Jurkat, Clone E6-1 (cell line): ENCODE data around the gene EXOC6.
"Not testable (repeated sequence)": the region's sequence is repeated elsewhere in the genome, so short reads cannot be mapped to it uniquely, and the experiment has no call there.

Source experiments
- DNase-seq: peaks from one replicate; pipeline ENCODE4 v3.0.0-alpha.2; 2011; ENCODE audit warnings: low read depth, low spot score
- H3K4me3 ChIP-seq: 2 replicates; pipeline ENCODE4 v1.5.1; 2011; ENCODE audit warnings: mild to moderate bottlenecking, low read length, control low read depth, moderate library complexity

Gene EXOC6

DNA sequence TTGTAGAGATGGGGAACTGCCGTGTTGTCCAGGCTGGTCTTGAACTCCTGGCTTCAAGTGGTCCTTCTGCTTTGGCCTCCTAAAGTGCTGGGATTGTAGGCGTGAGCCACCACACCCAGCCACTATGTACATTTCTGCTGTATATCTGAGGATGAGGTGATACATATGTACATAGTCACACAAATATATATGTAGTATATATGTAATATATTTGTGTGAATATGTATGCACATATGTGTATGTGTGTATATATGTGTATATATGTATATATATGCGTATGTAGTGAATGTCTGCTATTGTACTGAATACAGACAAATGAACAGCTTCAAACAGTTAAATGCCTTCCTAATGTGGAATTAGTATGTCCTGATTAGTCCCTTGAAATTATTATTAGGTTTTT is 70.3 kb downstream of the EXOC6 start:
- DNase-seq: no peak
- no peak overlapping the region for H3K4me3 ChIP-seq

DNA sequence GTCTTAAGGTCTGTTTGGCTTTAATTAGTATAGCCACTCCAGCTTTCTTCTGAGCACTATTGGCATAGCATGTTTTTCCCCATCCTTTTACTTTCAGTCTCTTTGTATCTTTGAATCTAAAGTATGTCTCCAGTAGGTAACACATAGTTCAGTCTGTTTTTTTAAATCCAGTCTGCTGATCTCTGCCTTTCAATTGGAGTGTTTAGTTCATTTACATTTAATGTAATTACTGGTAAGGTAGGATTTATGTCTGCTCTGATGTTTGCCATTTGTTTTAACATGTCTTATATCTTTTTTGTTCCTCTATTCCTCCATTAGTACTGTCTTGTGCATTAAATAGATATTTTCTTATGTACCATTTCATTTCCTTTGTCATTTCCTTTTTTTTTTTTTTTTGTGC is 72.5 kb downstream of the EXOC6 start:
- DNase-seq: no peak
- H3K4me3 ChIP-seq: no peak overlapping the region

DNA sequence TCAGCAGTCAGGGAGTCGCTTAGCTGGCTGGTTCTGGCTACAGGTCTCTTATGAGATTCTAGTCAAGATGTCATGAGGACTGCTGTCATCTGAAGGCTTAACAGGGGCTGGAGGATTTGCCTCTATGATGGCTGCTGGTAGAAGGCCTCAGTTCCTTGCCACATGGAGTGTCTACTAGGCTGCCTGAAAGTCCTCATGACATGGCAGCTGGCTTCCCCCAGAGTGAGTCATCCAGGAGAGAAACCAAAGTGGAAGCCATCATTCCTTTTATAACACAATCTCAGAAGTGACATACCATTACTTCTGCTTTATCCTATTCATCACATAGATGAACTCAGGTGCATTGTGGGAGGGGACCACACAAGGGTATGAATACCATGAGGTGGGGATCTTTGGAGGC is 75.1 kb downstream of the EXOC6 start:
- no peak for DNase-seq
- H3K4me3 ChIP-seq: no peak overlapping the region

DNA sequence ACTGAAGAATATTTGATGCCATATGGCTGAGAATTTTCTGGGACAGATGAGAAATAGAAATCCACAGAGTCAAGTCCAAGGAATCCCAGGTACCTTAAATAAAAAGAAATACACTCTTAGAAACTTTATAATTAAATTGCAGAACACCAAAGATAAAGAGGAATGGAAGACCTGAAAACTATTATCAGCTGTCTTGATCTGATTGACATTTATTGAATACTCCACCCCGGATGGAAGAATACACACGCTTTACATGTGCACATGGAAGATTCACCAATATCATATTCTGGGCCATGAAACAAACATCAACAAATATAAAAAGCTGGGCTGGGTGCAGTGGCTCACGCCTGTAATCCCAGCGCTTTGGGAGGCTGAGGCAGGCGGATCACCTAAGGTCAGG is 81.6 kb downstream of the EXOC6 start:
- DNase-seq: no peak

DNA sequence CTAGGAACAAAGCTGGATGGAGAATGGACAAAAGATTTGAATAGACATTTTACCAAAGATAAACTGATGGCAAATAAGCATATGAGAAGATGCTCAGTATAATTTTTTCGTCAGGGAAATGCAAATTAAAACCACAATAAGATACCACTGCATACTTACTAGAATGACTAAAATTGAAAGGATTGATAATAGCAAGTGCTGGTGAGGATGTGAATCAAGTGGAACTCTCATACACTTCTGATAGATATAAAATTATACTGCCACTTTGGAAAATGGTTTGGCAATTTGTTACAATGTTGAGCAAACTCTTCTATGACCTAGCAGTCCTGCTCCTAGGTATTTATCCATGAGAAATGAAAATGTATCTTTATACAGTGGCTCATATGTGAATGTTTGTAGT is 83.3 kb downstream of the EXOC6 start:
- DNase-seq: no peak
- no peak overlapping the region for H3K4me3 ChIP-seq

More for the DNA sequence above, 81.6 kb downstream of the EXOC6 start:
- H3K4me3 ChIP-seq: no peak overlapping the region

DNA sequence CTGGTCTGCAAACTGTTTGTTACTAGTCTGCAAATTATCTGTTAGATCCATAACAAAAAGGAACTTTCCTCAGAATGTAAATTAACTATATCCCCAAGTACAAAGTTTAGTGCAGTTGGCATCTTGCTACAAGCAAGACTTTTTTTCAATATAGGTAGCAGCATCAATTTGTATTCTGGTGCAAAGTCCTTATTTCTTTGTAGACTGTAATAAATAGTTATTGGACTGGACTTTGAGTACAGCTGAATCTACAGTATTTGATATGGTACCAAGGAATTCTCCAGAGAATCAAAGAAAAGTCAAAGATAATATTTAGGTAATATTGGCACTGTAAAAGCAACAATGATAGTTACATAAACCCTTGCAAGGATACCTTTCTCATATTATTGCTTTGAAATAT is 89.6 kb downstream of the EXOC6 start:
- no peak overlapping the region for H3K4me3 ChIP-seq
- DNase-seq: no peak

DNA sequence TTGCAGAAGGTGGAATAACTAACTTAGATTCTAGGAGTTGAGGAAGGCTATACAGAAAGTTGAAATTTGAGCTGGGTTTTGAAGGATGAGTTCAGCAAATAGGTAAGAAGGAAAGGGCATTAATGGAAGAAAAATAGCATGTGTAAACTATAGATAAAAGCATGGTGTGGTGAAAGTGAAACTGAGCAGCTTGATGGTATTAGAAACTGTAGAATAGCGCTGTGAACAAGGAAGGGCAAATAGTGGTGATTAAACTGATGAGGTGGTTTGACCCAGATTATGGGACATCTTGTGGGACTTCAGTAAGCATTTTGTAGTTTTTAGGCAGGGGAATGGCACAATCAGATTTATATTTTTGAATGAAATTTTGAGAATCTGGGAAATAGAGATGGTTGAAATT is 90.5 kb downstream of the EXOC6 start:
- no peak overlapping the region for H3K4me3 ChIP-seq

DNA sequence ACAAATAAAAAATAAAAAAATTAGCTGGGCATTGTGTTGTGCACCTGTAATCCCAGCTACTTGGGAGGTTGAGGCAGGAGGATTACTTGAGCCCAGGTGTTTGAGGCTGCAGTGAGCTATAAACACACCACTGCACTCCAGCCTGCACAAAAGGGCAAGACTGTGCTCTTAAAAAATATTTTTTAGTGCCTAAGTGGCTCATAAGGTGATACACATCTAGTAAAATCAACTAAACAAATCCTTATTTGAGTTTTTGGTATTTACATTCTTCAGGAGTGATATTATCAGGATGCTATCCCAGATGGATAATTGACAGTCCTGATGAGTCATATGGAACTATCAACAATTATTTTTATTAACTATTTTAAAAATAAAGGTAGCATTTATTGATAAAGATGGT is 93.9 kb downstream of the EXOC6 start:
- H3K4me3 ChIP-seq: no peak overlapping the region
- no peak for DNase-seq

More for the DNA sequence above, 90.5 kb downstream of the EXOC6 start:
- DNase-seq: no peak

DNA sequence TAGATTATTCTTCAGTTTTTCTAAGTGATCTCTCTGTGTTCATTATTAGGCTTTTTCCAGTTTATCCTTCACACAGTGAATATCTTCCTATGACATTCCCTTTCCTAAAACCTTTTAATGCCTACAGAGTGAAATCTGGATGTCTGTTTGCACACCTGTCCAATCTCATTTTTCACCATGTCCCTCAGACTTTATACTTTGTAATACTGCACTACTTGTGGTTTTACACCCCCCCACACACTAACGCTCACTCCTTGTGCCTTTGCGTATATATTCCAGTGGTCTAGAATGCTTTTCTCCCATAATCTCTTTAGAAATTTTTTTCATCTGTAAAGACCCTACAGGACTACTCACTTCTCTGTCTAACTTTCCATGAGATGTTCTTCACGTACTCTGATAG is 98.2 kb downstream of the EXOC6 start:
- DNase-seq: no peak
- no peak overlapping the region for H3K4me3 ChIP-seq

DNA sequence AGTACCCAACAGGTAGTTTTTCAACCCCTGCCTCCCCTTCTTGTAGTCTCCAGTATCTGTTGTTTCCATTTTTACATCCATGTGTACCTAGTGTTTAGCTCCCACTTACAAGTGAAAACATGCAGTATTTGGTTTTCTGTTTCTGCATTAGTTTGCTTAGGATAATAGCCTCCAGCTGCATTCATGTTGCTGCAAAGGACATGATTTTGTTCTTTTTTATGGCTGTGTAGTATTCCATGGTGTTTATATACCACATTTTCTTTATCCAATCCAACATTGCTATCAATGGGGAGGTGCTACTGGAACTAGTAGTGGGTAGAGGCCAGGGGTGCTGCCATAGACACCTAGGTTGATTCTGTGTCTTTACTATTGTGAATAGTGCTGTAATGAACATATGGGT is 104.3 kb downstream of the EXOC6 start:
- not testable (repeated sequence) for DNase-seq, H3K4me3 ChIP-seq

DNA sequence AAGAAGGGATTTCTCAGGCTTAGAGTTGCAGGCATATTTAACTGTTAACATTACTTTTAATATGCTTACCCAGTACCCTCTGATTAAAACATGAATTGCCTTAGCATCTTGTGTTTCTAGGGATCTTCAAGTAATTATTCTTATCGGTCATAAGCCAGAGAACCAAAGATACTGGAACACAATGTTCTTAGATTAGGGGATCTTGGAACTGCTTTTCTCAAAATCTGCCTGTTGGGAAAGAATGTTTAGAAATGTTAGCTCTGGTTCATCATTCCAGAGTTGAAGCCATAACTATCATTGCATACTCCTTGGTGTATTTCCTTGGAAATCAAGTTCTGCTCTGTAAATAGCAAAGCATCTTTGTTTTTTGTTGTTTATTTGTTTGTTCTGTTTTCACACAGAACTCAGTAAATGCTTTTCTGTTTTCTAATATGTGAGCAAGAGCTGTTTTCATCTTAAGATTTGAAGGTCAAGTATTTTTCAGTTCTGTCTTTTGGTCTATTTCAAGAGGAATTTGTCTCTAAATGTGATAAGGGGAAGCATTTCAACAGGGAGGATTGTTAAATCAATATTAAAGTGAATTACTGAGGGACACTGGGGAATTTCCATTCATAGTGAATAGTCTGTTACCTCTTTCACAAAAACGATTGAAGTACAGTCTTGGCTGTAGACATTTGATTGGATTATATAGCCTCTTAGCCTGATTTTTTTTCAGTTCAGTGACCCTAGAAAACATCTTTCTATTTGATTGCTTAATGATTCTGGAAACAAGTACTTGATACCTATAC is 109.1 kb downstream of the EXOC6 start:
- H3K4me3 ChIP-seq: no peak overlapping the region
- DNase-seq: no peak

DNA sequence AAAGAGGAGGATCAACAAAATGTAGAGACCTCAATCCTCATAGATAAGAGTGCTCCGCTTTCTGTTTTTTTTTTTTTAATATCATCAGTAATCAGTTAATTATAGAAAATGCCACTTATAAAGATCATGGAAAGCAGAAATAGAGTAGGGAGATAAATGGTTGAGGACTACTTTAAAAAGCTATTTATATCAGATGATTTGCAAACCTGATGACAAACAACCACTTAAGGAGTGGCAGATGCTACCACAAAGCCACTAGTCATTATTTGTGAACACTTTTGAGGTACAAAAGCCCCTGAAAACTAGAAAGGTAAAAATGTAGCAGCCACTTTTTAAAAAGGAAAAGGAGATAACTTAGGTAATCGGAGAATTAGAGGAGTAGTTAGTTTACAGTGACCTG is 113.3 kb downstream of the EXOC6 start:
- no peak overlapping the region for H3K4me3 ChIP-seq
- no peak for DNase-seq

DNA sequence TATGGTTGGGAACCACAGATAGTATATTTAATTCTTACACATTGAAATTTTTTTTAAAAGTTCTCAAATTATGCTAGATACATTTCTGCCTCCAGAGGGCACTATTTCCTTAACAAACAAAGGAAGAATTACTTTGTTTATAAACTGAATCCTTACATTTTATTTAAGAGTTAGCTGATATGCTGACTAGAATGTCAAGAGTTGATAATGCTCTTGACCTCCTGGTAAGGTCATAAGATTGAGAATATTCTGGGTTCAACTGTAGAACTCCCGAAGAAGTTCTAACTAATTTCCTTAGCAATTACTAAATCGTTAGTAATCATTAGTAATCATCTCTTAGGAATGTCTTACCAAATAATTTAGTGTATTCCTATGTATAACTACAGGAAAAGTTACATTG is 117.0 kb downstream of the EXOC6 start:
- no peak overlapping the region for H3K4me3 ChIP-seq
- DNase-seq: peak; percentile 42

DNA sequence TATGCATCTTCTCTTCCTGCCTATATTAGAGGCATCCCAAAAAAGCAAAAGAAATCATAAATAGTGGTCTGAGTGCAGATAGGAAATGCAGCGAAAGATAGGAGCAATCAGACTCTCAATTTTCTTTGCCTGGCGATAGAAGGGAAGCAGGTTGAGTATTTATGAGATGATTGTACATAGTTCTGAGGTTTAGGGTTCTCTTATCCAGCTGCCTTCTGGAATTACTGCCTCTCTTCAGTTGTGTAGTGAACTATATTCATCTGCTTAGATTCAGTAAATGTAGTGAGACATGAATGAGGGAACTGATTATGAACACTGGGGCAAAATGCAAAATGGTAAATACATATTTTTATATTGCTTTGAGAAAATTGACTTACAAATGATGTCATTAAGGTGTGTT is 119.3 kb downstream of the EXOC6 start:
- no peak overlapping the region for H3K4me3 ChIP-seq
- no peak for DNase-seq

DNA sequence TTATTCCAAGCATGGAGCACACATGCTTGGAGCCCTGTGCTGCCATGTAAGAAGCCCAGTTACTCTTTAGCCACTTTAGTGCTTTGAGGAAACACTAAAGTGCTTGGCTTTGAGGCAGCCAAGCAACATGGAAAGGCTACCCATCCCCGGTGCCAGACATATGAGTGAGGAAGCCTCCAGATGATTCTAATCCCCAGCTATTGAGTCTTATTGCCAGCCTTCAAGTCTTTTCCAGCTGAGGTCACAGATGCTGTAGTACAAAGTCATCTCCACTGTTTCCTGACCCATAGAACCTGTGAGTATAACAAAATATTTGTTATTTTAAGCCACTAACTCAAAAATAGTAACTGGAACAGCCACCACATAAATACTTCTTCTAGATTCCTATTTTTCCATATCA is 120.8 kb downstream of the EXOC6 start:
- DNase-seq: no peak

DNA sequence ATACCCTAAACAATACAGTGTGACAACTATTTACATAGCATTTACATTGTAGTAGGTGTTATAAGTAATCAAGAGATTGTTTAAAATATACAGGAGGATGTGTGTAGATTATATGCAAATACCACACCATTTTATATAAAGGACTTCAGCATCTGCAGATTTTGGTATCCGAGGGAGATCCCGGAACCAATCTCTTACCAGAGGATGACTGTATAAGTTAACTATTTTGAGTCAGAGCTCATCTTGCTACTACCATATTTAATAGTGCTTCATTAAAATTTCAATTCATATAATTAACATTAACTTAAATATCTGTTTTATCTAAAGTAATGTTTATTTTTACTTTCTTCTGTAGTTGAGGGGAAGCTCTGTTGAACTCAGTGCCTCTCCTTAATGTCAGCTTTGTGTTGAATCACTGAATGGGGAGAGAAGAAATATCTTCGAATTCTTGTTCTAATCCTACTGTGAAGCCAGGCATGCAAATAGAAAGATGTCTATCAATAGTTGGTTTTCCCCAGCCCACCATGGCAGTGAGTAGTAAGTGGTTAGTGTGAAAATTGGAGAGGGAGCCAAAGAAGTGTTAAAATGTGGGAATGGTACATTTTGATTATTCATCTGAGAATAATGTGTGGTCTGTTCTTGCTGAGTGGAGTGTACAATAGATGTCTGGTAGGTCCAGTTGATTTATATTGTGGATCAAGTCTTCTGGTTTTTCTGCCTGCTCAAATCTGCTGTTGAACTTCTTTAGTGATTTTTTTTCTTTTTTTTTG is 122.2 kb downstream of the EXOC6 start:
- no peak overlapping the region for H3K4me3 ChIP-seq
- DNase-seq: no peak

More for the DNA sequence above, 120.8 kb downstream of the EXOC6 start:
- no peak overlapping the region for H3K4me3 ChIP-seq

DNA sequence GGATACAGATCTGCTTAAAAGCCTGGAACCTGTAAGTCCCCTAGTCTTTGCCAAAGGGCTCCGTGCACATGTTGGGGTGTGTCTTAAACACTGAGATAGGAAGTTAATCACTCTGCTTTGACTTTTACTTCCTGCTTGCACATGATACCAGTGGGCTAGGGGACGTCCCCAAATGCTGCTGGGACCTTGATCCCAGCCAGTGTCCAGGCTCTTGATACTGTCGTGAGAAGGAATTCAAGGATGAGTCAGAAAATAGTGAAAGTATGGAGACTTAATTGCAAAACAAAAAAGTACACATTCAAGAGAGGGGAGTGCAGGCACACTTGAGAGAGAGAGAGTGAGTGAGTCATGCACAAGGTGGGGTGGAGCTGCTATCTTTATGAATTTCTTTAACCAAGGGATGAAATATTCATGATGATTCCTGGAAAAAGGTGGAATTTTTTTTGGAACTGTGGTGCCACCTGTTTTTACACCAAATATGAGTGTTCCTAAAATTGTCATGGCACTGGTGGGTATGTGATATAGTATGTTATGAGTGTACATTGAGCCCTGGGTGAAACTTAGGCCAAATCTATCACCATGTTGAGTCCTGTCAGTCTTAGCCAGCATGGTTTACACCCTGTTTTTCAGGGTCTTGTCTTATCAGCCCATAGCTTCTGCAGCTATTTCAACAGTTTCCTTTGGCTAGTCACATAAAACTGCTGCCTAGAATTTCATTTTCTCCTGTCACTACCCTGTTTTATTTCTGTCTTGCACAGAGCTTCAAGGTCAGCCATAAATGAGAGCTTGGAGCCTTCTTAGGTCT is 123.9 kb downstream of the EXOC6 start:
- no peak for DNase-seq
- no peak overlapping the region for H3K4me3 ChIP-seq

DNA sequence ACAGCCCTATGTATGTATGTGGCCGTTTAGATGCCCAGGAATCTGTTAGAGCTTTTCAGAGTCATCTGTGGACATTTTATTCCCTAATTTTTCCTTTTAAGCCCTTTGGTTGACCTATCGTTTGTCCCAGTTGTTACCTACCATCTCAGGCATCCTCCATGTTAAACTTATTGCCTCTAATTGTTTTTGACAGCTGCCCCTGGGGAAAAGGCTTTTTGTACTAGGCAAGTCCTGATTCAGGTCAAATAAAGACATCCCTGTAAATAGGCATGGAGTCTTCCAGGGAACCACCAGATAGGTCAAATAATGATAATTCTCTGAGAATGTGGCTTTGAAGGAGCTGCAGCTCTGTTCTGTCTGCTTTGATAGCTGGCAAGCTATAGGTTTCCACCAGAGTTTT is 124.6 kb downstream of the EXOC6 start:
- DNase-seq: no peak
- no peak overlapping the region for H3K4me3 ChIP-seq

DNA sequence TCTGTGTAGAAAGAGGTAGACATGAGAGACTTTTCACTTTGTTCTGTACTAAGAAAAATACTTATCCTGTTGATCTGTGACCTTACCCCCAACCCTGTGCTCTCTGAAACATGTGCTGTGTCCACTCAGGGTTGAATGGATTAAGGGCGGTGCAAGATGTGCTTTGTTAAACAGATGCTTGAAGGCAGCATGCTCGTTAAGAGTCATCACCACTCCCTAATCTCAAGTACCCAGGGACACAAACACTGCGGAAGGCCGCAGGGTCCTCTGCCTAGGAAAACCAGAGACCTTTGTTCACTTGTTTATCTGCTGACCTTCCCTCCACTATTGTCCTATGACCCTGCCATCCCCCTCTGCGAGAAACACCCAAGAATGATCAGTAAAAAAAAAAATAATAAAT is 128.0 kb downstream of the EXOC6 start:
- H3K4me3 ChIP-seq, DNase-seq: not testable (repeated sequence)

DNA sequence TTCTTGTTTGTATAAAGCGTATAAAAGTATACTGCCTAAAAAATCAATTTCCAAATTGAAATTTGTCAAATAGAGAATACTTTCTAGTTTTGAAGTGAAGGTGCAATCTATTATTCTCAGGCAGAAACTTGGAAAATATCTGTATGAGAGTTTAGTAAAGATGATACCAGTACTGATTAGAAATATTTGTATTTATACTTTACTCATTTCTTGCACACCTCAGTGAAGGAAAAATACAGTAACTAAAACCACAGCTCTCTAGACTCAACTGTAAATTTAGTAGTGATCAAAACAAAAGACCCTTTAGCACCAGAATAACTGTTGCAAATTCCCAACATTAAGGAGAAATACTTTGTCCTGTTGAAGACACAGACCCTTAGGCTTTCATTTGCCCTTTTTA is 140.9 kb downstream of the EXOC6 start:
- DNase-seq: no peak
- H3K4me3 ChIP-seq: no peak overlapping the region
